ENCODE measurements around the gene INTS3. TPM values are rescaled to one million over a fixed set of nuclear protein-coding genes. Genes with fewer than 3 reads are reported as not detected.

INTS3 gene
- total RNA-seq, 1 experiment from 2014 or later = 56.7 TPM

GRCh38 chr1:153749408-153750005 lies 21.7 kb downstream of the INTS3 start:
- no peaks in the 10 kb centered on the region for H3K27me3 ChIP-seq (replicated peaks; ENCODE audit: insufficient read depth, low read depth, low read length, poor library complexity)
- TF ChIP-seq EZH2 (IDR thresholded peaks at IDR 0.05; ENCODE audit: borderline replicate concordance, low read depth, low read length, poor library complexity, severe bottlenecking) (no peak), CTCF (conservative IDR thresholded peaks at IDR 0.05; ENCODE audit: low read depth, low read length) (peak; percentile 98)
- intact Hi-C loops (cut with micrococcal nuclease; ENCODE audit: unreplicated experiment) = loop anchor here (1.0 to 2.0 kb wide), 2 partner anchors 71 to 238 kb away; partner anchors contain the start of gene NPR1
- no peak overlapping the region for H3K27ac ChIP-seq (ENCODE audit: low read depth, low read length, poor library complexity, severe bottlenecking)
- DNase-seq (ENCODE audit: low spot score) = peak; percentile 85
- H3K9me3 ChIP-seq (ENCODE audit: low read depth, low read length, poor library complexity, severe bottlenecking) = no peaks in the 10 kb centered on the region
- POLR2A ChIA-PET (ENCODE audit: low non-redundant PET) = no interaction called here
- no peak overlapping the region for H3K4me3 ChIP-seq (ENCODE audit: low read depth, low read length, poor library complexity, severe bottlenecking)
- CTCF ChIA-PET = no interaction called here
- H3K4me1 ChIP-seq (ENCODE audit: insufficient read depth, low read length, poor library complexity, severe bottlenecking) = no peaks in the 10 kb centered on the region
- no TSS peak for BruUV-seq (replicated peaks)
- H3K36me3 ChIP-seq (ENCODE audit: insufficient read depth, low read length, poor library complexity, severe bottlenecking) = peaks cover 81% of the 10 kb centered on the region

GRCh38 chr1:153750026-153750995 lies 22.5 kb downstream of the INTS3 start:
- no peak overlapping the region for H3K27ac ChIP-seq (ENCODE audit: low read depth, low read length, poor library complexity, severe bottlenecking)
- peaks cover 80% of the 10 kb centered on the region for H3K36me3 ChIP-seq (ENCODE audit: insufficient read depth, low read length, poor library complexity, severe bottlenecking)
- no peak for TF ChIP-seq CTCF (conservative IDR thresholded peaks at IDR 0.05; ENCODE audit: low read depth, low read length)
- TF ChIP-seq EZH2 (IDR thresholded peaks at IDR 0.05; ENCODE audit: borderline replicate concordance, low read depth, low read length, poor library complexity, severe bottlenecking) = no peak
- no peaks in the 10 kb centered on the region for H3K27me3 ChIP-seq (replicated peaks; ENCODE audit: insufficient read depth, low read depth, low read length, poor library complexity)
- H3K4me3 ChIP-seq (ENCODE audit: low read depth, low read length, poor library complexity, severe bottlenecking) = no peak overlapping the region
- no peaks in the 10 kb centered on the region for H3K4me1 ChIP-seq (ENCODE audit: insufficient read depth, low read length, poor library complexity, severe bottlenecking)
- ChIA-PET CTCF (no interaction called here), POLR2A (ENCODE audit: low non-redundant PET) (no interaction called here)
- H3K9me3 ChIP-seq (ENCODE audit: low read depth, low read length, poor library complexity, severe bottlenecking) = no peaks in the 10 kb centered on the region
- intact Hi-C loops (cut with micrococcal nuclease; ENCODE audit: unreplicated experiment) = no loop called here
- BruUV-seq (replicated peaks) = no TSS peak
- DNase-seq (ENCODE audit: low spot score) = no peak

GRCh38 chr1:153752072-153752471 lies 24.2 kb downstream of the INTS3 start:
- CTCF ChIA-PET = no interaction called here
- no peak for DNase-seq (ENCODE audit: low spot score)
- H3K4me3 ChIP-seq (ENCODE audit: low read depth, low read length, poor library complexity, severe bottlenecking) = no peak overlapping the region
- no peaks in the 10 kb centered on the region for H3K27me3 ChIP-seq (replicated peaks; ENCODE audit: insufficient read depth, low read depth, low read length, poor library complexity)
- no peak overlapping the region for H3K27ac ChIP-seq (ENCODE audit: low read depth, low read length, poor library complexity, severe bottlenecking)
- no peaks in the 10 kb centered on the region for H3K9me3 ChIP-seq (ENCODE audit: low read depth, low read length, poor library complexity, severe bottlenecking)
- BruUV-seq (replicated peaks) = no TSS peak
- no peak for TF ChIP-seq CTCF (conservative IDR thresholded peaks at IDR 0.05; ENCODE audit: low read depth, low read length)
- no peak for TF ChIP-seq EZH2 (IDR thresholded peaks at IDR 0.05; ENCODE audit: borderline replicate concordance, low read depth, low read length, poor library complexity, severe bottlenecking)
- H3K36me3 ChIP-seq (ENCODE audit: insufficient read depth, low read length, poor library complexity, severe bottlenecking) = peaks cover 70% of the 10 kb centered on the region
- no peaks in the 10 kb centered on the region for H3K4me1 ChIP-seq (ENCODE audit: insufficient read depth, low read length, poor library complexity, severe bottlenecking)
- POLR2A ChIA-PET (ENCODE audit: low non-redundant PET) = no interaction called here
- intact Hi-C loops (cut with micrococcal nuclease; ENCODE audit: unreplicated experiment) = no loop called here

Measured in A673 (cell line).